Activated T-cell treated with anti-CD3 and anti-CD28 coated beads, Interleukin-2, amount 50 U/mL, for 72 hours (primary cell): ENCODE measurements around the gene CBX5. TPM values are rescaled to one million over a fixed set of nuclear protein-coding genes. Genes with fewer than 3 reads are reported as not detected.
"Not testable (repeated sequence)": the region's sequence is repeated elsewhere in the genome, so short reads cannot be mapped to it uniquely, and the experiment has no call there.

Experiments used
- ATAC-seq, 2 donors: fragments of 150-1000 bp; cut with Tn5 transposase; replicated peaks in 1 of 2; 2 replicates each; pipeline ENCODE4 v1.10.0; 2021; ENCODE audit warnings: moderate library complexity in 2 of 2, mild to moderate bottlenecking in 1 of 2
- DNase-seq, 2 donors: peaks; one replicate each; pipeline ENCODE4 v3.0.0; 2021 to 2022; ENCODE audit warnings: mixed read lengths in 1 of 2
- H3K27ac Mint-ChIP-seq: one replicate; pipeline ENCODE4 v1.8.0; 2022; ENCODE audit warnings: mild to moderate bottlenecking, moderate library complexity, mixed read lengths
- H3K27me3 Mint-ChIP-seq: one replicate; pipeline ENCODE4 v1.8.0; 2022; ENCODE audit warnings: low read depth, mixed read lengths
- H3K36me3 Mint-ChIP-seq, 2 donors: one replicate each; pipeline ENCODE4 v1.8.0; 2022; ENCODE audit warnings: mixed read lengths in 2 of 2, mild to moderate bottlenecking in 1 of 2; ENCODE audit not compliant: insufficient read depth in 2 of 2
- H3K4me1 Mint-ChIP-seq: one replicate; pipeline ENCODE4 v1.8.0; 2022; ENCODE audit warnings: low read depth, mixed read lengths
- H3K4me3 Mint-ChIP-seq, 2 donors: one replicate each; pipeline ENCODE4 v1.8.0; 2022; ENCODE audit warnings: mild to moderate bottlenecking in 2 of 2, mixed read lengths in 2 of 2, moderate library complexity in 2 of 2
- H3K9me3 Mint-ChIP-seq, 2 donors: one replicate each; pipeline ENCODE4 v1.8.0; 2022; ENCODE audit warnings: mixed read lengths in 2 of 2
- total RNA-seq, 2 donors: library from RNA; stranded (reverse); gene quantifications; one replicate each; pipeline ENCODE4 v1.2.3, GENCODE V29; 2022

The CBX5 gene
- total RNA-seq, 2 donors from 2014 or later, result 89.4 to 108 TPM

- H3K9me3 Mint-ChIP-seq, result no peaks in the 10 kb centered on the region
- H3K4me1 Mint-ChIP-seq, result peaks cover 16% of the 10 kb centered on the region
- DNase-seq, result no peak
- peaks cover 3 to 20% of the 10 kb centered on the region in 2 donors for H3K36me3 Mint-ChIP-seq
- ATAC-seq, result no peak
- H3K27ac Mint-ChIP-seq, result no peak overlapping the region
- H3K4me3 Mint-ChIP-seq, result no peak overlapping the region
- H3K27me3 Mint-ChIP-seq, result no peaks in the 10 kb centered on the region
Observed at GRCh38 chr12:54246011-54246641, 33.8 kb downstream of the CBX5 start.

- peak overlapping the region; percentile 86 for H3K27ac Mint-ChIP-seq
- peak overlapping the region; percentile 29 to 49 for H3K4me3 Mint-ChIP-seq
- no peaks in the 10 kb centered on the region for H3K27me3 Mint-ChIP-seq
- peak; percentile 17 to 20 for DNase-seq
- peaks cover 20% of the 10 kb centered on the region for H3K4me1 Mint-ChIP-seq
- peaks cover 2 to 11% of the 10 kb centered on the region in 2 donors for H3K36me3 Mint-ChIP-seq
- ATAC-seq, result peak; percentile 90 to 91
- H3K9me3 Mint-ChIP-seq, result no peaks in the 10 kb centered on the region
Observed at GRCh38 chr12:54240971-54241588, 38.8 kb downstream of the CBX5 start.

- Mint-ChIP-seq H3K4me3 (no peak overlapping the region), H3K27ac (peak overlapping the region; percentile 86), H3K36me3 (peaks cover 2 to 11% of the 10 kb centered on the region in 2 donors), H3K27me3 (no peaks in the 10 kb centered on the region), H3K9me3 (no peaks in the 10 kb centered on the region), H3K4me1 (peaks cover 20% of the 10 kb centered on the region)
- ATAC-seq, result no peak
- DNase-seq, result no peak
Observed at GRCh38 chr12:54240129-54240528, 39.8 kb downstream of the CBX5 start.

GRCh38 chr12:54239620-54240019 lies 40.3 kb downstream of the CBX5 start:
- no peaks in the 10 kb centered on the region for H3K9me3 Mint-ChIP-seq
- no peak for ATAC-seq
- peaks cover 20% of the 10 kb centered on the region for H3K4me1 Mint-ChIP-seq
- no peak for DNase-seq
- H3K4me3 Mint-ChIP-seq, result no peak overlapping the region
- H3K27me3 Mint-ChIP-seq, result no peaks in the 10 kb centered on the region
- peak overlapping the region; percentile 86 for H3K27ac Mint-ChIP-seq
- peaks cover 4 to 11% of the 10 kb centered on the region in 2 donors for H3K36me3 Mint-ChIP-seq

GRCh38 chr12:54238531-54238930 lies 41.4 kb downstream of the CBX5 start:
- DNase-seq (no peak), ATAC-seq (no peak)
- Mint-ChIP-seq H3K4me1 (peaks cover 20% of the 10 kb centered on the region), H3K27me3 (no peaks in the 10 kb centered on the region), H3K4me3 (no peak overlapping the region), H3K27ac (no peak overlapping the region), H3K36me3 (peaks cover 4 to 11% of the 10 kb centered on the region in 2 donors), H3K9me3 (no peaks in the 10 kb centered on the region)

GRCh38 chr12:54232790-54233189 lies 47.1 kb downstream of the CBX5 start:
- DNase-seq, result no peak
- Mint-ChIP-seq H3K36me3 (peaks cover 0 to 2% of the 10 kb centered on the region in 2 donors), H3K27me3 (no peaks in the 10 kb centered on the region), H3K4me3 (no peak overlapping the region), H3K9me3 (no peaks in the 10 kb centered on the region), H3K4me1 (no peaks in the 10 kb centered on the region), H3K27ac (no peak overlapping the region)
- ATAC-seq, result no peak

- H3K4me3 Mint-ChIP-seq, DNase-seq, ATAC-seq, H3K4me1 Mint-ChIP-seq, H3K27ac Mint-ChIP-seq, H3K36me3 Mint-ChIP-seq, H3K27me3 Mint-ChIP-seq, H3K9me3 Mint-ChIP-seq: not testable (repeated sequence)
Observed at GRCh38 chr12:54231269-54231668, 48.7 kb downstream of the CBX5 start.

GRCh38 chr12:54230555-54230954 lies 49.4 kb downstream of the CBX5 start:
- Mint-ChIP-seq H3K9me3 (no peaks in the 10 kb centered on the region), H3K4me3 (no peak overlapping the region), H3K4me1 (no peaks in the 10 kb centered on the region), H3K27me3 (no peaks in the 10 kb centered on the region), H3K27ac (no peak overlapping the region), H3K36me3 (peaks cover 0 to 2% of the 10 kb centered on the region in 2 donors)
- ATAC-seq (no peak), DNase-seq (no peak)

GRCh38 chr12:54229624-54230212 lies 50.2 kb downstream of the CBX5 start:
- no peaks in the 10 kb centered on the region for H3K9me3 Mint-ChIP-seq
- no peak overlapping the region for H3K27ac Mint-ChIP-seq
- H3K4me3 Mint-ChIP-seq, result no peak overlapping the region
- no peak for ATAC-seq
- DNase-seq, result no peak
- H3K36me3 Mint-ChIP-seq, result peaks cover 0 to 1% of the 10 kb centered on the region in 2 donors
- H3K27me3 Mint-ChIP-seq, result no peaks in the 10 kb centered on the region
- H3K4me1 Mint-ChIP-seq, result no peaks in the 10 kb centered on the region

DNA sequence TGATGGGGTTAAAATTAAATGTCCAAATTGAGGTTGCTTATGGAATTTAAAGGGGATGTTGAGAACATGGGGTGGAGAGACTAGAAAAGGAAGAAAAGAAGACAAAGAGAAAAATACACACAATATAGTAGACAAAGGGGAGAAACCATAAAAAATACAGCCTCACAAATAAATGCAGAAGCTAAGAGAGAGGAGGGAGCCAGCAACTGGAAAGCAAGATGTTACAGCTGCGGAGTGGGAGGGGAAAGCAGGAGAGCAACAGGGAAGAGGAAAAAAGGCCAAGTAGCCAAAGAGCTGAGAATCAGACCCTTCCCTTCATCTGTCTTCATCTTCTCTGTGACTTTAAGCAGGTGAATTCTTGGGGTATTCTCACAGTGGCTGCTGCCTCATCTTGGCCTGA lies 51.5 kb downstream of the CBX5 start:
- Mint-ChIP-seq H3K27me3 (no peaks in the 10 kb centered on the region), H3K27ac (no peak overlapping the region), H3K4me3 (no peak overlapping the region), H3K36me3 (no peaks in the 10 kb centered on the region), H3K9me3 (no peaks in the 10 kb centered on the region), H3K4me1 (no peaks in the 10 kb centered on the region)
- ATAC-seq (no peak), DNase-seq (no peak)

DNA sequence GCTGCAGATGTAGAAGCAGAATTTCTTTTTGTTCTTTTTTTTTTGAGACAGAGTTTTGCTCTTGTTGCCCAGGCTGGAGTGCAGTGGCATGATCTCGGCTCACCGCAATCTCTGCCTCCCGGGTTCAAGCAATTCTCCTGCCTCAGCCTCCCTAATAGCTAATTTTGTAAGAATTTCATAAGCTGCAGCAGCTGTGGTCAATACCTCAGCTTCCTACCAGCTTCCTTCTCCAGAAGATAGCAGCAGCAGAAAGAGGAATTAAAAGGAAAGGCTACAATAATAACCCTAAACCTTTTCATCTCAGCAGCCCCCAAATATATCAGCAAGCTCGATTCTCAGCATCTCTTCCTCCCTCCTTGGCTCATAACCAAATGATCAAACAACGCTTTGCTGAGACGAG lies 52.0 kb downstream of the CBX5 start:
- not testable (repeated sequence) for H3K4me3 Mint-ChIP-seq, DNase-seq, H3K36me3 Mint-ChIP-seq, ATAC-seq, H3K27ac Mint-ChIP-seq, H3K9me3 Mint-ChIP-seq, H3K4me1 Mint-ChIP-seq, H3K27me3 Mint-ChIP-seq

DNA sequence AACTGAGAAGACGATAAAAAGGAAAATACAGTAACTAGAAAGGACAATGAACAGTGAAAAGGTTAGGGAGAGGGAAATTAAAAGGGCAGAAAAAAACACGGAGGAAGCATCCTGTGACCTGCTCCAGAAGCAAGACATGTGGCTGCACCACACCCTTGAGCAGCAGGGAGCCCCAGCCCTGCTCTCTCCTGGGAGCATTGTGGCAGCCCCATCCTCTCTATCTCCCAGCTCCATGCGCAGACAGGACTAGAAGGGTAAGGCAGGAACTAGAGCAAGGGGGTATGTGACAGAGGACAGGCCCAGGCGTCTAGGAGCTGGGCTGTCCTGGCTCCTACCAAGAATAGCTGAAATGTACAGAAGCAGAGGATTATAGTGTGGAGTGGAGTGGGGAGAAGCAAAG lies 52.5 kb downstream of the CBX5 start:
- Mint-ChIP-seq H3K27me3 (no peaks in the 10 kb centered on the region), H3K27ac (no peak overlapping the region), H3K36me3 (no peaks in the 10 kb centered on the region), H3K9me3 (no peaks in the 10 kb centered on the region), H3K4me1 (no peaks in the 10 kb centered on the region), H3K4me3 (no peak overlapping the region)
- no peak for ATAC-seq
- no peak for DNase-seq

DNA sequence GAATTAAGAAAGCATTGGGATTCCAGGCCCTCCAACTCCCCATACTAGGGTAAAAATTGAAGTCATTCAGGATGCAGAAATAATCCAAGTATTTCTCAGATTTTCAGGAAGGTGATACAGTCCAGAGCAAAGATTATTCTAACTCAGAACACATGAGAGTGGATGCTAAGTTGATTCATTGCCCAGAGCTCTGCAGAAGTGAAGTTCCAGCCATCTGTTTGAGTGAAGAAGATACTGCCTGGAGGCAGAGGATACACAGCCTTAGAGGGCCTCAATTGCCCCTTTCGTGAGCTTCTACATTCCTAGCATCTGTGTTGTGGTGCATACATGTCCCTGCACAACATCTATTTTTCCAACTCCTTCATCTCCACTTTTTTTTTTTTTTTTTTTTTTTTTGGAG lies 54.3 kb downstream of the CBX5 start:
- H3K27me3 Mint-ChIP-seq, result no peaks in the 10 kb centered on the region
- DNase-seq, result no peak
- no peak overlapping the region for H3K27ac Mint-ChIP-seq
- no peak overlapping the region for H3K4me3 Mint-ChIP-seq
- H3K4me1 Mint-ChIP-seq, result no peaks in the 10 kb centered on the region
- ATAC-seq, result no peak
- H3K9me3 Mint-ChIP-seq, result no peaks in the 10 kb centered on the region
- no peaks in the 10 kb centered on the region for H3K36me3 Mint-ChIP-seq
